OCI-LY7 (cell line): ENCODE measurements around the gene WIPF1. TPM values are rescaled to one million over a fixed set of nuclear protein-coding genes. Genes with fewer than 3 reads are reported as not detected.

Experiments
- BruUV-seq: library from RNA; stranded (reverse); fragments of 400-500 nt; replicated peaks from 2 replicates; lab custom pipeline; 2021; lab: Mats Ljungman, UMichigan
- CTCF ChIA-PET: fragments of 300-600 bp; sonication (Branson Sonifier 250); formaldehyde crosslinking; loops from one replicate; lab custom pipeline; 2022; ENCODE audit warnings: antibody characterized with exemption; ENCODE audit not compliant: unreplicated experiment; lab: Charles Lee
- POLR2A ChIA-PET: fragments of 300-600 bp; sonication (Branson Sonifier 250); formaldehyde crosslinking; loops from one replicate; lab custom pipeline; 2022; ENCODE audit warnings: antibody characterized with exemption; lab: Charles Lee
- DNase-seq: peaks from one replicate; pipeline ENCODE4 v3.0.0-alpha.2; 2015; ENCODE audit warnings: low spot score
- H2AFZ ChIP-seq: fragments of 200-600 bp; sonication (generic), shearing (Covaris generic); 2 replicates; pipeline ENCODE4 v1.6.1; 2014; ENCODE audit warnings: mild to moderate bottlenecking, antibody characterized with exemption, low read length, moderate library complexity
- H3K27ac ChIP-seq: fragments of 200-600 bp; sonication (generic); 2 replicates; pipeline ENCODE4 v1.5.1; 2014; ENCODE audit warnings: mixed run types, low read depth, mild to moderate bottlenecking, moderate library complexity, low read length, inconsistent platforms; ENCODE audit not compliant: poor library complexity, severe bottlenecking
- H3K36me3 ChIP-seq: fragments of 200-600 bp; sonication (generic); 2 replicates; pipeline ENCODE4 v1.6.1; 2014; ENCODE audit warnings: mild to moderate bottlenecking, antibody characterized with exemption, low read length, moderate library complexity, mixed read lengths; ENCODE audit not compliant: insufficient read depth
- H3K4me1 ChIP-seq: fragments of 200-600 bp; sonication (generic); 2 replicates; pipeline ENCODE4 v1.5.1; 2014; ENCODE audit warnings: mild to moderate bottlenecking, low read length; ENCODE audit not compliant: insufficient read depth, poor library complexity, severe bottlenecking
- H3K4me2 ChIP-seq: fragments of 200-600 bp; sonication (generic); 2 replicates; pipeline ENCODE4 v1.6.1; 2014; ENCODE audit warnings: mild to moderate bottlenecking, low read length
- H3K4me3 ChIP-seq: fragments of 200-600 bp; sonication (generic); 2 replicates; pipeline ENCODE4 v1.5.1; 2014; ENCODE audit warnings: mild to moderate bottlenecking, low read depth, low read length; ENCODE audit not compliant: poor library complexity, severe bottlenecking
- H3K79me2 ChIP-seq: fragments of 200-600 bp; sonication (generic); 2 replicates; pipeline ENCODE4 v1.6.1; 2016; ENCODE audit warnings: low read depth, mild to moderate bottlenecking, low read length, moderate library complexity, mixed read lengths; ENCODE audit not compliant: insufficient read depth
- H3K9me2 ChIP-seq: fragments of 200-600 bp; sonication (generic); 2 replicates; pipeline ENCODE4 v1.6.1; 2016; ENCODE audit warnings: mild to moderate bottlenecking, low read length, mixed read lengths; ENCODE audit not compliant: insufficient read depth
- H3K9me3 ChIP-seq: fragments of 200-600 bp; sonication (generic); 2 replicates; pipeline ENCODE4 v1.6.1; 2014; ENCODE audit warnings: mild to moderate bottlenecking, mixed run types, low read length, mixed read lengths
- H4K20me1 ChIP-seq: fragments of 200-600 bp; sonication (generic); 2 replicates; pipeline ENCODE4 v1.6.1; 2014; ENCODE audit warnings: mild to moderate bottlenecking, antibody characterized with exemption, low read length, moderate library complexity, mixed read lengths; ENCODE audit not compliant: insufficient read depth
- CTCF ChIP-seq: fragments of 200-600 bp; sonication (generic); conservative IDR thresholded peaks from 2 replicates; pipeline ENCODE4 v1.5.1; 2014; ENCODE audit warnings: mild to moderate bottlenecking, antibody characterized with exemption, low read length, moderate library complexity, mixed read lengths
- EZH2phosphoT487 ChIP-seq: fragments of 200-600 bp; sonication (generic); IDR thresholded peaks from 2 replicates; pipeline ENCODE4 v1.6.1; 2018; ENCODE audit warnings: low read depth, borderline replicate concordance, mild to moderate bottlenecking, mixed run types, antibody characterized with exemption, low read length, moderate library complexity, mixed read lengths
- intact Hi-C: fragments of 100-400 bp; cut with micrococcal nuclease; formaldehyde crosslinking; loops from one replicate; pipeline ENCODE4 v1.10.0; 2022; ENCODE audit not compliant: unreplicated experiment
- total RNA-seq, 2 experiments: library from RNA; depleted of rRNA in 1 of 2; stranded (reverse); fragments of >200 nt in 1 of 2; shearing (Covaris generic) in 1 of 2; gene quantifications; 2 replicates each; pipeline ENCODE4 v1.2.3, GENCODE V29; 2014 to 2022

WIPF1 gene
- total RNA-seq, 2 experiments from 2014 or later = 27.1 to 192 TPM

- H3K9me2 ChIP-seq = no peaks in the 10 kb centered on the region
- peaks cover 96% of the 10 kb centered on the region for H3K79me2 ChIP-seq
- TF ChIP-seq CTCF = no peak
- TF ChIP-seq EZH2phosphoT487 = no peak
- no peaks in the 10 kb centered on the region for H3K9me3 ChIP-seq
- no peak for DNase-seq
- no peak overlapping the region for H2AFZ ChIP-seq
- H3K27ac ChIP-seq = peak overlapping the region; percentile 1
- BruUV-seq = no TSS peak
- H3K4me3 ChIP-seq = peak overlapping the region; percentile 36
- peak overlapping the region; percentile 39 for H3K4me2 ChIP-seq
- intact Hi-C loops = loop anchor here (2.0 kb wide), 1 partner anchor 105 kb away; the partner anchor contains the start of gene GPR155
- no peaks in the 10 kb centered on the region for H4K20me1 ChIP-seq
- ChIA-PET POLR2A (interaction anchor here (0.6 to 3.0 kb wide), 7 partner anchors 9 to 165 kb away, joined by 3 to 9 read pairs (median 4); no protein-coding TSS in a partner anchor), CTCF (no interaction called here)
- peaks cover 45% of the 10 kb centered on the region for H3K36me3 ChIP-seq
- H3K4me1 ChIP-seq = peaks cover 55% of the 10 kb centered on the region
These were observed 5.9 kb downstream of the WIPF1 start for GRCh38 chr2:174591740-174592139.

- Histone ChIP-seq H3K36me3 (peaks cover 46% of the 10 kb centered on the region), H2AFZ (no peak overlapping the region), H3K79me2 (peaks cover 96% of the 10 kb centered on the region), H3K27ac (peak overlapping the region; percentile 7), H4K20me1 (no peaks in the 10 kb centered on the region), H3K4me3 (no peak overlapping the region), H3K9me2 (no peaks in the 10 kb centered on the region), H3K4me2 (peak overlapping the region; percentile 39; the same call in 1 of the 2 replicates), H3K9me3 (no peaks in the 10 kb centered on the region), H3K4me1 (peaks cover 55% of the 10 kb centered on the region)
- ChIA-PET CTCF (no interaction called here), POLR2A (interaction anchor here (0.6 to 1.1 kb wide), 6 partner anchors 9 to 449 kb away, joined by 3 to 6 read pairs (median 4); no protein-coding TSS in a partner anchor)
- TF ChIP-seq EZH2phosphoT487 = no peak
- TF ChIP-seq CTCF = no peak
- intact Hi-C loops = no loop called here
- BruUV-seq = no TSS peak
- no peak for DNase-seq
These were observed 6.5 kb downstream of the WIPF1 start for GRCh38 chr2:174590928-174591648.

GRCh38 chr2:174590346-174590745, 7.3 kb downstream of the WIPF1 start:
- Histone ChIP-seq H3K4me2 (peak overlapping the region; percentile 39; the same call in 1 of the 2 replicates), H3K36me3 (peaks cover 51% of the 10 kb centered on the region), H3K27ac (no peak overlapping the region), H3K79me2 (peaks cover 89% of the 10 kb centered on the region), H3K4me3 (no peak overlapping the region), H3K9me3 (no peaks in the 10 kb centered on the region), H4K20me1 (no peaks in the 10 kb centered on the region), H3K9me2 (no peaks in the 10 kb centered on the region), H3K4me1 (peaks cover 55% of the 10 kb centered on the region), H2AFZ (no peak overlapping the region)
- TF ChIP-seq CTCF (no peak), EZH2phosphoT487 (no peak)
- intact Hi-C loops = no loop called here
- POLR2A ChIA-PET = no interaction called here
- CTCF ChIA-PET = no interaction called here
- no TSS peak for BruUV-seq
- DNase-seq = no peak
